Stimulated activated CD4-positive, alpha-beta T cell treated with anti-CD3 and anti-CD28 coated beads, Interleukin-4, amount 100 ng/mL, for 48 hours (primary cell): Measurements from ENCODE around the gene LVRN.
"Not testable (repeated sequence)": the region's sequence is repeated elsewhere in the genome, so short reads cannot be mapped to it uniquely, and the experiment has no call there.

Experiments
- DNase-seq, 2 donors: peaks; one replicate each; pipeline ENCODE4 v3.0.0-alpha.2; 2020; ENCODE audit warnings: low read depth in 2 of 2

LVRN gene, protein sequence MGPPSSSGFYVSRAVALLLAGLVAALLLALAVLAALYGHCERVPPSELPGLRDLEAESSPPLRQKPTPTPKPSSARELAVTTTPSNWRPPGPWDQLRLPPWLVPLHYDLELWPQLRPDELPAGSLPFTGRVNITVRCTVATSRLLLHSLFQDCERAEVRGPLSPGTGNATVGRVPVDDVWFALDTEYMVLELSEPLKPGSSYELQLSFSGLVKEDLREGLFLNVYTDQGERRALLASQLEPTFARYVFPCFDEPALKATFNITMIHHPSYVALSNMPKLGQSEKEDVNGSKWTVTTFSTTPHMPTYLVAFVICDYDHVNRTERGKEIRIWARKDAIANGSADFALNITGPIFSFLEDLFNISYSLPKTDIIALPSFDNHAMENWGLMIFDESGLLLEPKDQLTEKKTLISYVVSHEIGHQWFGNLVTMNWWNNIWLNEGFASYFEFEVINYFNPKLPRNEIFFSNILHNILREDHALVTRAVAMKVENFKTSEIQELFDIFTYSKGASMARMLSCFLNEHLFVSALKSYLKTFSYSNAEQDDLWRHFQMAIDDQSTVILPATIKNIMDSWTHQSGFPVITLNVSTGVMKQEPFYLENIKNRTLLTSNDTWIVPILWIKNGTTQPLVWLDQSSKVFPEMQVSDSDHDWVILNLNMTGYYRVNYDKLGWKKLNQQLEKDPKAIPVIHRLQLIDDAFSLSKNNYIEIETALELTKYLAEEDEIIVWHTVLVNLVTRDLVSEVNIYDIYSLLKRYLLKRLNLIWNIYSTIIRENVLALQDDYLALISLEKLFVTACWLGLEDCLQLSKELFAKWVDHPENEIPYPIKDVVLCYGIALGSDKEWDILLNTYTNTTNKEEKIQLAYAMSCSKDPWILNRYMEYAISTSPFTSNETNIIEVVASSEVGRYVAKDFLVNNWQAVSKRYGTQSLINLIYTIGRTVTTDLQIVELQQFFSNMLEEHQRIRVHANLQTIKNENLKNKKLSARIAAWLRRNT

DNA sequence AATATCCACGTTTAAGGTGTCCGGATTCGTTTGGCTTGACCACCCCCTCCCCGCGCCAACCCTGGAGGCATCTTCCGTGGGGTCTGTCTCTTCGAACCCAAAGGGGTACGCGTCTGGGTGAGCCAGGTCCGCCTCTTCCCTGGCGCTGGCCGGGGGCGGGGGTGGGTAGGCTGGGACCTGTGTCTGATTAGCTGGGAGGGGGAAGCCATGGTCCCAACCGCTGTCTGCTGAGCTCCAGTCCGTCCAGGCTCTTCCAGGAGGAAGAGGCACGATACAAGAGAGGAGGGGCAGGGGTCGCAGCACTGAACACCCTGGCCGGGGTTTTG, at the start of gene LVRN:
LVRN (plus strand) TSS at position 237 of the 326 bp plus-strand sequence. CDS start 143 bp downstream, outside the sequence.
- DNase-seq = no peak

- DNase-seq = not testable (repeated sequence)
Observed at GRCh38 chr5:115913623-115914400, 48.5 kb upstream of the LVRN start.

DNA sequence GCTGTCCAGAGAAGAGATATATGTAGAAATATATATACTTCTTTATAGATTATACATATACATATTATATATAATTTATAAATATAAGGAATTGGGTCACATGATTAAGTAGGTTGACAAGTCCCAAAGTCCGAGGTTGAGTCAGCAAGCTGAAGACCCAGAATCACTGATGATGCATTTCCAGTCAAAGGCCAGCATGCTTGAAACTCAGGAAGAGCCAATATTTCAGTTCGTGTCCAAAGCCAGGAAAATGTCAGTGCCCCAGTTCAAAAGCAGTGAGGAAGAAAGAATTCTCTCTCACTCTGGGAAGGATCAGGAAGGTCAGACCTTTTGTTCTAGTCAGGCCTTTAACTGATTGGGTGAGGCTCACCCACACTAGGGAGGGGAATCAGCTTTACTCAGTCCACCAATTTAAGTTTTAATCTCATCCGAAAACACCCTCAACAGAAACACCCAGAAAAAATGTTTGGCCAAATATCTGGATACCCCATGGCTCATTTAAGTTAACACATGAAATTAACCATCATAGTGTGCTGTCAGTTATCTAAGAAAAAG, 42.0 kb upstream of the LVRN start:
- DNase-seq = no peak

GRCh38 chr5:115928578-115929407, 33.5 kb upstream of the LVRN start:
- not testable (repeated sequence) for DNase-seq

DNA sequence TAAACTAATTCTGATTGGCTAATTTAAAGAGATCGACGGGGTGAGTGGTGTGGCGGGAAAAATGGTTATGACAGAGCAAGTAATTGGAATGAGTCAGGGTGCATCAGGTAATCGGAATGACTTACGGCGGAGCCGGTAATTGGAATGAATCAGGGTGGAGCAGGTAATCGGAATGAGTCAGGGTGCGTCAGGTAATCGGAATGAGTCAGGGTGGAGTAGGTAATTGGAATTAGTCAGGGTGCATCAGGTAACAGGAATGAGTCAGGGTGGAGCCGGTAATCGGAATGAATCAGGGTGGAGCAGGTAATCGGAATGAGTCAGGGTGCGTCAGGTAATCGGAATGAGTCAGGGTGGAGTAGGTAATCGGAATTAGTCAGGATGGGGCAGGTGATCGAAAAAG, 32.1 kb upstream of the LVRN start:
- DNase-seq = not testable (repeated sequence)

DNA sequence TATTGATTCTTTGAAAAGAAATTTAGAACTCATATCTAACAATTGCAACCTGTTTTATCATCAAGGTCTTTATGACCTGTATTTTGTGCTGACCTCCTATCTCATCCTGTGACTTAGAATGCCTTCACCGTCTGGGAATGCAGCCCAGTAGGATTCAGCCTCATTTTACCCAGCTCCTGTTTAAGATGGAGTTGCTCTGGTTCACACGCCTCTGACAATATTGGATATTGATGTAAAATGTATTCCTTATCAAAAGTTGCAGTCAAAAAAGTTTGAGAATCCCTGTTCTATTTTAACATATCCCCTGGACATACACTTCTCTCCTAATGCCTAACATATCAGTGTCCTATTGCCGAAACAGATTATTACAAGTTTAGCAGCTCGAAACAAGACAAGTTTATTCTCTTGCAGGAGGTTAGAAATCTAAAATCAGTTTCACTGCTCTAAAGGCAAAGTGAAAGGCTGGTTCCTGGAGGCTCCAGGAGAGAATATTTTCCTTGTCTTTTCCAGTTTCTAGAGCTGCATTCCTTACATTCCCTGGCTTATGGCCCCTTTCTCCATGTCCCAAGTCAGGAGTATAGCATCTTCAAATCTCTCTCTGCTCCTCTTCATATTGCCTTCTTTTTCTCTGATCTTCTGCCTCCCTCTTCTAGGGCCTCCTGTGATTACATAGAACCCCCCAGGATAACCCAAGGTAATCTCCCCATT, 31.5 kb upstream of the LVRN start:
- no peak for DNase-seq

DNA sequence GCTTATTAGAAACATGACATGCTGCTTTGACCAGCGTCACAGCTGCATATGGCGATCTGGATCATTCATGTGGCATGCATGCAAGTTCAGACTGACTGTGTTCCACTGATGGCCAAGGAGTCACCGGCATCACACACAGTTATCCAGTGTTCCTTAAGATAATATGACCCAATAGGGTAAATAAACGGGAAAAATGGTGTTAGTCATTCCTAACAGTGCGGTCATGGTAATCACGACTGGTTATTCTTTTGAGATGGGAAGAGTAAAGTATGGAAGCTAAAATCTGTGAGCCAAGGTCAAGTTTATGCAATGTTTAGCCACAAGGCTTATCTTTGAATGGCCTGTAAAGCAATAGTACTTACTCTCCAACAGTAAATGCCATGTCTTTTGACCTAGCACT, 29.3 kb upstream of the LVRN start:
- DNase-seq = no peak

GRCh38 chr5:115934388-115934974, 27.8 kb upstream of the LVRN start:
- no peak for DNase-seq

GRCh38 chr5:115936031-115936430, 26.2 kb upstream of the LVRN start:
- no peak for DNase-seq

- DNase-seq = no peak
Observed at GRCh38 chr5:115939059-115939458, 23.2 kb upstream of the LVRN start.

DNA sequence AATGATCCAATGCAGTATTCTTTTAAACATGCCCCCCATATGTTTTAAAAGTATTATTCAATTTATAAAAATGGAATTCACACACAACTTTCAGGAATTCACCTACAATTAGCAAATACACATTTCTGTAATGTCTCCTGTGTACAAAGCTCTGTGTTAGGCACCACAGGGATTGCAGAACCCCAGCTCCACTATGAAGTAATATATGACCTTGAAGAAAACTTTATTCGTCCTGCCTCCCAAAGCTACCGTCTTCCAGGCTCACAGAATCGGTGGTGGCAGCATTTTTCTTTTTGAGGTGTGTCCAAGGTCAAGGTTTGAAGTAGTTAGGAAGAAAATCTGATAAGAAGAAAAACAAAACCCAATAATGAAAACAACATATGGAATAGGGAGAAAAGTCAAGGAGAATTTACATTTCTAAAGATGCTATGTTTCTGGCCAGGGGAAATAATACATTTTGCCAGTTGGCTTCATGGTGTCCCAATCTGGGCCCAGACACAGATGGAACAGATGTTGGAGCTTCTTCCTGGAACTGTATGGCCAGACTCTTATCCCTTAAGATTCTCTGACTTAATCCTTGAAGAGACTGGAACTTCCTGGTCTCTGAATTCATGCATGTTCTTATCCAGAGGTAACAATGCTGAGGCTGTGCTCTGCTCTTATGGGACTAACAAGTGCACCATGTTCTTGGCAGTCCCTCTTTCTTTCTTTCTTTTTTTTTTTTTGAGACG, 22.0 kb upstream of the LVRN start:
- no peak for DNase-seq

GRCh38 chr5:115941051-115941675, 21.1 kb upstream of the LVRN start:
- no peak for DNase-seq

- no peak for DNase-seq
Observed at GRCh38 chr5:115944501-115944900, 17.8 kb upstream of the LVRN start.

- DNase-seq = no peak
Observed at GRCh38 chr5:115946655-115947054, 15.6 kb upstream of the LVRN start.

DNA sequence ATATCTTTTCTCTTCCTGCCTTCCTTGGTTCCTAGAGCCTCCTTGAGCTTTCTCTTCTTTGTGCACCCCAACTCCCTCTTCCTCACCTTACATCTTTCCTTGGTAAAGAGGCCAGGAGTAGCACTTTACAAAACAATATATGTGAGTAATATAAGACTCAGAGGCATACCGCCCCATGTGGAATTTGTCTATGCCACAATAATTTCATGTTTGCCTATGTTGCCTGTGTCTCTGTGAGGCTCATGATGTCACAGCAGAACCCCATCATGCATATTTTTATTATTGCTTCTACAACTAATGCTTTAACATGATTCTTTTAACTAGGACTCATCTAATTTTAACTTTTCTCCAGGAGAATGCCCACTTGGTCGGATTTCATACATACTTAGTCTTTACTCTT, 15.0 kb upstream of the LVRN start:
- DNase-seq = no peak

DNA sequence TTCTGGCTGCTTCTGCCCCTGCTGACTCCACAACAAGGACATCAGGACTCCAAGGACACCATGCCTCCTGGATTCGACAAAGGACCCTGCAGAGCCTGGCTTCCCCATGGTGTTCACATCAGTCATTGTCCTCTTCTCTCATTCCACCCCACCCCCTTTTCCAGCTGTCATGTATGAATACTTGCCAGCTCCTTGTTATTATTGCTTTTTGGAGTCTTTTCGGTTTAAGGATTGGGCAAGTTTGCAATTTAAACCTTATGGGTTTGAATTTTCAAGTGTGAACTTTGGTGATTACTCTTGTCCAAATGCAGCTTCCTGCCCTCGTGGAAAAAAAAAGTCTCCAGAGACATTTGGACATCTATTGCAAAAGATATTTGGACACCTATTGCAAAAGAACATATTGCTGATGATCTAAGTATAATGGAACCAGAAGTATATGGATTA, 14.2 kb upstream of the LVRN start:
- DNase-seq = no peak

- DNase-seq = no peak
Observed at GRCh38 chr5:115949096-115949495, 13.2 kb upstream of the LVRN start.

- no peak for DNase-seq
Observed at GRCh38 chr5:115952588-115952987, 9.7 kb upstream of the LVRN start.
